WTC11 (cell line): ENCODE results near the gene PLIN3. TPM values are rescaled to one million over a fixed set of nuclear protein-coding genes. Genes with fewer than 3 reads are reported as not detected.

Experiments
- ATAC-seq: fragments of 200-7000 bp; cut with Tn5 transposase; 2 replicates; pipeline ENCODE4 v1.10.0; 2021; ENCODE audit warnings: mild to moderate bottlenecking, moderate library complexity
- CTCF ChIA-PET: fragments of 300-600 bp; sonication (Branson Sonifier 250); formaldehyde crosslinking; loops from one replicate; lab custom pipeline; 2021; ENCODE audit warnings: antibody characterized with exemption; lab: Charles Lee
- POLR2A ChIA-PET: fragments of 350-600 bp; sonication (Branson Sonifier 250); formaldehyde crosslinking; loops from one replicate; lab custom pipeline; 2021; ENCODE audit warnings: antibody characterized with exemption; lab: Charles Lee
- DNase-seq: peaks from one replicate; pipeline ENCODE4 v3.0.0; 2021; ENCODE audit warnings: low spot score
- H3K27ac Mint-ChIP-seq: 2 replicates; pipeline ENCODE4 v1.8.0; 2021; ENCODE audit warnings: mixed read lengths
- H3K27me3 Mint-ChIP-seq: 2 replicates; pipeline ENCODE4 v1.8.0; 2021; ENCODE audit warnings: low read depth, mild to moderate bottlenecking, moderate library complexity, mixed read lengths
- H3K36me3 Mint-ChIP-seq: 2 replicates; pipeline ENCODE4 v1.8.0; 2021; ENCODE audit warnings: mixed read lengths
- H3K4me1 Mint-ChIP-seq: 2 replicates; pipeline ENCODE4 v1.8.0; 2022; ENCODE audit warnings: mixed read lengths
- H3K4me3 Mint-ChIP-seq: 2 replicates; pipeline ENCODE4 v1.8.0; 2021; ENCODE audit warnings: mild to moderate bottlenecking, moderate library complexity, mixed read lengths
- H3K9me3 Mint-ChIP-seq: 2 replicates; pipeline ENCODE4 v1.8.0; 2021; ENCODE audit warnings: mixed read lengths
- AFF4 ChIP-seq: sonication (generic); formaldehyde crosslinking; IDR thresholded peaks from 2 replicates; pipeline ENCODE4 v1.8.1; 2023; ENCODE audit warnings: mild to moderate bottlenecking, missing genetic modification reagents, borderline replicate concordance
- ATF1 ChIP-seq: sonication (generic); formaldehyde crosslinking; IDR thresholded peaks from 2 replicates; pipeline ENCODE4 v1.8.1; 2023; ENCODE audit warnings: mild to moderate bottlenecking, moderate library complexity, missing genetic modification reagents
- E2F4 ChIP-seq: sonication (generic); formaldehyde crosslinking; IDR thresholded peaks from 2 replicates; pipeline ENCODE4 v1.8.1; 2022; ENCODE audit warnings: low read depth, mild to moderate bottlenecking, moderate library complexity, missing genetic modification reagents, borderline replicate concordance
- FOXJ3 ChIP-seq: sonication (generic); formaldehyde crosslinking; IDR thresholded peaks from 2 replicates; pipeline ENCODE4 v1.9.0; 2021; ENCODE audit warnings: missing genetic modification reagents, mild to moderate bottlenecking, borderline replicate concordance
- IRF1 ChIP-seq: sonication (generic); formaldehyde crosslinking; IDR thresholded peaks from 2 replicates; pipeline ENCODE4 v1.8.0; 2023; ENCODE audit warnings: missing genetic modification reagents
- JUN ChIP-seq: sonication (generic); formaldehyde crosslinking; IDR thresholded peaks from 2 replicates; pipeline ENCODE4 v1.8.0; 2023; ENCODE audit warnings: mild to moderate bottlenecking, missing genetic modification reagents
- MXD4 ChIP-seq: fragments of 250-450 bp; sonication (Bioruptor Pico); IDR thresholded peaks from 2 replicates; pipeline ENCODE4 v1.8.0; 2021; ENCODE audit warnings: mild to moderate bottlenecking, moderate library complexity, borderline replicate concordance
- NFATC4 ChIP-seq: fragments of 250-450 bp; sonication (Bioruptor Pico); IDR thresholded peaks from 2 replicates; pipeline ENCODE4 v1.9.0; 2021; ENCODE audit warnings: mild to moderate bottlenecking
- SMAD3 ChIP-seq: sonication (generic); formaldehyde crosslinking; IDR thresholded peaks from 2 replicates; pipeline ENCODE4 v1.8.0; 2022; ENCODE audit warnings: missing genetic modification reagents, mild to moderate bottlenecking, borderline replicate concordance
- SMAD4 ChIP-seq: sonication (generic); formaldehyde crosslinking; IDR thresholded peaks from 2 replicates; pipeline ENCODE4 v1.8.0; 2022; ENCODE audit warnings: mild to moderate bottlenecking, missing genetic modification reagents
- STAT6 ChIP-seq: sonication (generic); formaldehyde crosslinking; conservative IDR thresholded peaks from 2 replicates; pipeline ENCODE4 v1.8.1; 2023; ENCODE audit warnings: mild to moderate bottlenecking, low read depth, missing genetic modification reagents, moderate library complexity
- TCF7 ChIP-seq: sonication (generic); formaldehyde crosslinking; IDR thresholded peaks from 2 replicates; pipeline ENCODE4 v1.8.0; 2022; ENCODE audit warnings: mild to moderate bottlenecking, low read depth, missing genetic modification reagents, moderate library complexity
- ZNF138 ChIP-seq: sonication (generic); formaldehyde crosslinking; conservative IDR thresholded peaks from 2 replicates; pipeline ENCODE4 v1.8.1; 2022; ENCODE audit warnings: mild to moderate bottlenecking, moderate library complexity, missing genetic modification reagents
- ZNF219 ChIP-seq: sonication (generic); formaldehyde crosslinking; IDR thresholded peaks from 2 replicates; pipeline ENCODE4 v1.8.0; 2023; ENCODE audit warnings: missing genetic modification reagents, mild to moderate bottlenecking, borderline replicate concordance
- ZNF232 ChIP-seq: sonication (generic); formaldehyde crosslinking; IDR thresholded peaks from 2 replicates; pipeline ENCODE4 v1.8.0; 2022; ENCODE audit warnings: mild to moderate bottlenecking, missing genetic modification reagents
- ZNF317 ChIP-seq: sonication (generic); formaldehyde crosslinking; IDR thresholded peaks from 2 replicates; pipeline ENCODE4 v1.8.1; 2023; ENCODE audit warnings: low read depth, mild to moderate bottlenecking, moderate library complexity, missing genetic modification reagents, borderline replicate concordance
- ZNF396 ChIP-seq: fragments of 250-450 bp; sonication (Bioruptor Pico); IDR thresholded peaks from 2 replicates; pipeline ENCODE4 v1.8.0; 2021; ENCODE audit warnings: mild to moderate bottlenecking, moderate library complexity, borderline replicate concordance
- ZNF671 ChIP-seq: fragments of 250-450 bp; sonication (Bioruptor Pico); IDR thresholded peaks from 2 replicates; pipeline ENCODE4 v1.8.0; 2021; ENCODE audit warnings: mild to moderate bottlenecking
- total RNA-seq: library from RNA; stranded (reverse); gene quantifications from 3 replicates; pipeline ENCODE4 v1.2.3, GENCODE V29; 2021

Gene PLIN3
- total RNA-seq, 1 experiment from 2014 or later, result 61.3 TPM

- peaks cover 2% of the 10 kb centered on the region; the same call in 1 of the 2 replicates for H3K4me1 Mint-ChIP-seq
Measured at GRCh38 chr19:4816950-4817278, 50.6 kb downstream of the PLIN3 start.

GRCh38 chr19:4816202-4816949 is 51.1 kb downstream of the PLIN3 start:
- DNase-seq, result no peak
- CTCF ChIA-PET, result interaction anchor here (0.6 to 3.1 kb wide), 5 partner anchors 10 to 96 kb away, joined by 3 to 23 read pairs (median 4); partner anchors contain the start of genes FEM1A and TICAM1
- H3K36me3 Mint-ChIP-seq, result no peaks in the 10 kb centered on the region
- POLR2A ChIA-PET, result interaction anchor here (0.6 kb wide), 1 partner anchor 56 kb away, joined by 7 read pairs; no protein-coding TSS in a partner anchor
- peaks cover 25% of the 10 kb centered on the region for H3K27me3 Mint-ChIP-seq
- peaks cover 2% of the 10 kb centered on the region; the same call in 1 of the 2 replicates for H3K4me1 Mint-ChIP-seq
- no peak overlapping the region for H3K4me3 Mint-ChIP-seq
- H3K27ac Mint-ChIP-seq, result no peak overlapping the region
- peaks cover 8% of the 10 kb centered on the region for H3K9me3 Mint-ChIP-seq
- no peak; the same call in 1 of the 2 replicates for ATAC-seq
- TF ChIP-seq JUN (CRISPR knock-in tag) (no peak), TCF7 (no peak), SMAD3 (CRISPR knock-in tag) (no peak), ATF1 (CRISPR knock-in tag) (no peak), AFF4 (CRISPR knock-in tag) (no peak), ZNF232 (no peak), STAT6 (CRISPR knock-in tag) (no peak), FOXJ3 (no peak), E2F4 (no peak), ZNF219 (CRISPR knock-in tag) (no peak)

More at GRCh38 chr19:4816950-4817278, 50.6 kb downstream of the PLIN3 start:
- Mint-ChIP-seq H3K27ac (no peak overlapping the region), H3K4me3 (no peak overlapping the region), H3K9me3 (peaks cover 8% of the 10 kb centered on the region), H3K27me3 (peaks cover 25% of the 10 kb centered on the region), H3K36me3 (no peaks in the 10 kb centered on the region)
- CTCF ChIA-PET, result interaction anchor here (0.6 to 4.2 kb wide), 6 partner anchors 7 to 96 kb away, joined by 3 to 31 read pairs (median 8); partner anchors contain the start of genes FEM1A and TICAM1
- DNase-seq (no peak), ATAC-seq (no peak)
- POLR2A ChIA-PET, result interaction anchor here (0.6 kb wide), 1 partner anchor 56 kb away, joined by 7 read pairs; no protein-coding TSS in a partner anchor
- TF ChIP-seq AFF4 (CRISPR knock-in tag) (no peak), ZNF219 (CRISPR knock-in tag) (no peak), ZNF396 (CRISPR knock-in tag) (no peak), ZNF317 (CRISPR knock-in tag) (no peak), ZNF671 (CRISPR knock-in tag) (no peak), NFATC4 (CRISPR knock-in tag) (no peak), TCF7 (no peak), SMAD4 (CRISPR knock-in tag) (no peak), MXD4 (no peak), ZNF138 (no peak), IRF1 (CRISPR knock-in tag) (no peak)
- TF ChIP-seq, all 79 proteins: peak for 0
